ENCODE measurements around the gene KIAA1328. TPM values are rescaled to one million over a fixed set of nuclear protein-coding genes. Genes with fewer than 3 reads are reported as not detected.

Gene KIAA1328
- total and polyA plus RNA-seq, 9 of the 15 experiments (the other 6 are each of a cell fraction or from before 2014, with no cell fraction given), result 4.0 to 8.6 (median 7.4) TPM

- TF ChIP-seq CTCF (IDR thresholded peaks at IDR 0.05 in 2 of 3, conservative IDR thresholded peaks at IDR 0.05 in 1 of 3; ENCODE audit: insufficient read depth in 2 of 3, low read depth in 1 of 3, low read length in 3 of 3) (peak; percentile 36 to 68 (median 62)), NUFIP1 (IDR thresholded peaks at IDR 0.05; ENCODE audit: partially characterized antibody) (no peak), REST (IDR thresholded peaks at IDR 0.05; ENCODE audit: borderline replicate concordance) (peak; percentile 53; the same call in 1 of the 2 replicates), REST (CRISPR knock-in tag; IDR thresholded peaks at IDR 0.05; ENCODE audit: low read depth) (no peak), MAFK (IDR thresholded peaks at IDR 0.05; ENCODE audit: low read length) (peak; percentile 83), NFE2 (IDR thresholded peaks at IDR 0.05; ENCODE audit: low read depth) (no peak), RBM14 (IDR thresholded peaks at IDR 0.05; ENCODE audit: borderline replicate concordance, insufficient read depth, low read depth, low read length) (no peak), E2F1 (CRISPR knock-in tag; IDR thresholded peaks at IDR 0.05) (no peak), SIN3B (IDR thresholded peaks at IDR 0.05; ENCODE audit: low read depth) (no peak), C11orf30 (IDR thresholded peaks at IDR 0.05; ENCODE audit: low read depth) (peak; percentile 88), ZNF316 (IDR thresholded peaks at IDR 0.05) (peak; percentile 95), ARID3A (IDR thresholded peaks at IDR 0.05; ENCODE audit: borderline replicate concordance, low read depth, low read length) (0 out of 2 replicates have a peak, but pooled peaks have one; percentile 36)
These were observed 70.4 kb downstream of the KIAA1328 start (continued) for GRCh38 chr18:36899289-36899688.

Data from K562 (cell line).